Measurements from ENCODE around the gene PRM2. TPM values are rescaled to one million over a fixed set of nuclear protein-coding genes. Genes with fewer than 3 reads are reported as not detected.

PRM2 gene
- total and polyA plus RNA-seq, 2 donors (not counting 1 experiment from before 2014, with no cell fraction given) = not detected

GRCh38 chr16:11274964-11275363, 1.3 kb downstream of the PRM2 start:
- Histone ChIP-seq H2AFZ (ENCODE audit: low read length) (no peak overlapping the region), H3K27ac (ENCODE audit: insufficient read depth, low read length) (no peak overlapping the region), H3K79me2 (ENCODE audit: control insufficient read depth, insufficient read depth, low read length) (no peaks in the 10 kb centered on the region), H3K4me1 (ENCODE audit: control insufficient read depth, extremely low read depth, insufficient read depth, low read length) (no peaks in the 10 kb centered on the region), H3K9ac (ENCODE audit: insufficient read depth, low read length) (no peak overlapping the region), H3K4me2 (ENCODE audit: extremely low read depth, insufficient read depth, low read length) (no peak overlapping the region), H3K36me3 (ENCODE audit: control insufficient read depth, insufficient read depth, low read length) (no peaks in the 10 kb centered on the region), H4K20me1 (ENCODE audit: control insufficient read depth, extremely low read depth, insufficient read depth, low read length) (no peaks in the 10 kb centered on the region), H3K27me3 (ENCODE audit: control insufficient read depth, insufficient read depth, low read length) (peaks cover 14% of the 10 kb centered on the region), H3K9me3 (ENCODE audit: control insufficient read depth, insufficient read depth, low read depth, low read length) (no peaks in the 10 kb centered on the region), H3K4me3 (replicated peaks in 1 of 4; ENCODE audit: control extremely low read depth in 1 of 4, insufficient read depth in 1 of 4, low read depth in 3 of 4, low read length in 4 of 4) (no peak overlapping the region)
- no peak for DNase-seq (ENCODE audit: low read depth in 2 of 2)
- TF ChIP-seq, protein P1, sequence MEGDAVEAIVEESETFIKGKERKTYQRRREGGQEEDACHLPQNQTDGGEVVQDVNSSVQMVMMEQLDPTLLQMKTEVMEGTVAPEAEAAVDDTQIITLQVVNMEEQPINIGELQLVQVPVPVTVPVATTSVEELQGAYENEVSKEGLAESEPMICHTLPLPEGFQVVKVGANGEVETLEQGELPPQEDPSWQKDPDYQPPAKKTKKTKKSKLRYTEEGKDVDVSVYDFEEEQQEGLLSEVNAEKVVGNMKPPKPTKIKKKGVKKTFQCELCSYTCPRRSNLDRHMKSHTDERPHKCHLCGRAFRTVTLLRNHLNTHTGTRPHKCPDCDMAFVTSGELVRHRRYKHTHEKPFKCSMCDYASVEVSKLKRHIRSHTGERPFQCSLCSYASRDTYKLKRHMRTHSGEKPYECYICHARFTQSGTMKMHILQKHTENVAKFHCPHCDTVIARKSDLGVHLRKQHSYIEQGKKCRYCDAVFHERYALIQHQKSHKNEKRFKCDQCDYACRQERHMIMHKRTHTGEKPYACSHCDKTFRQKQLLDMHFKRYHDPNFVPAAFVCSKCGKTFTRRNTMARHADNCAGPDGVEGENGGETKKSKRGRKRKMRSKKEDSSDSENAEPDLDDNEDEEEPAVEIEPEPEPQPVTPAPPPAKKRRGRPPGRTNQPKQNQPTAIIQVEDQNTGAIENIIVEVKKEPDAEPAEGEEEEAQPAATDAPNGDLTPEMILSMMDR (conservative IDR thresholded peaks at IDR 0.05 in 1 of 2, IDR thresholded peaks at IDR 0.05 in 1 of 2; ENCODE audit: low read depth in 1 of 2, low read length in 2 of 2) = no peak
- TF ChIP-seq EZH2 (IDR thresholded peaks at IDR 0.05; ENCODE audit: low read length, missing control alignments) = no peak

GRCh38 chr16:11273721-11274324, 2.5 kb downstream of the PRM2 start:
- no peak overlapping the region for H3K4me2 ChIP-seq (ENCODE audit: extremely low read depth, insufficient read depth, low read length)
- no peaks in the 10 kb centered on the region for H3K79me2 ChIP-seq (ENCODE audit: control insufficient read depth, insufficient read depth, low read length)
- no peak overlapping the region for H3K9ac ChIP-seq (ENCODE audit: insufficient read depth, low read length)
- H3K36me3 ChIP-seq (ENCODE audit: control insufficient read depth, insufficient read depth, low read length) = no peaks in the 10 kb centered on the region
- H3K4me3 ChIP-seq (replicated peaks in 1 of 4; ENCODE audit: control extremely low read depth in 1 of 4, insufficient read depth in 1 of 4, low read depth in 3 of 4, low read length in 4 of 4) = no peak overlapping the region
- DNase-seq (ENCODE audit: low read depth in 2 of 2) = peak in 1 of 2 donors; percentile 55
- H2AFZ ChIP-seq (ENCODE audit: low read length) = no peak overlapping the region
- no peak overlapping the region for H3K27ac ChIP-seq (ENCODE audit: insufficient read depth, low read length)
- H3K4me1 ChIP-seq (ENCODE audit: control insufficient read depth, extremely low read depth, insufficient read depth, low read length) = no peaks in the 10 kb centered on the region
- peaks cover 7% of the 10 kb centered on the region for H3K27me3 ChIP-seq (ENCODE audit: control insufficient read depth, insufficient read depth, low read length)
- no peaks in the 10 kb centered on the region for H4K20me1 ChIP-seq (ENCODE audit: control insufficient read depth, extremely low read depth, insufficient read depth, low read length)
- no peaks in the 10 kb centered on the region for H3K9me3 ChIP-seq (ENCODE audit: control insufficient read depth, insufficient read depth, low read depth, low read length)
- no peak for TF ChIP-seq EZH2 (IDR thresholded peaks at IDR 0.05; ENCODE audit: low read length, missing control alignments)
- TF ChIP-seq, protein P1 (conservative IDR thresholded peaks at IDR 0.05 in 1 of 2, IDR thresholded peaks at IDR 0.05 in 1 of 2; ENCODE audit: low read depth in 1 of 2, low read length in 2 of 2) = no peak

DNA sequence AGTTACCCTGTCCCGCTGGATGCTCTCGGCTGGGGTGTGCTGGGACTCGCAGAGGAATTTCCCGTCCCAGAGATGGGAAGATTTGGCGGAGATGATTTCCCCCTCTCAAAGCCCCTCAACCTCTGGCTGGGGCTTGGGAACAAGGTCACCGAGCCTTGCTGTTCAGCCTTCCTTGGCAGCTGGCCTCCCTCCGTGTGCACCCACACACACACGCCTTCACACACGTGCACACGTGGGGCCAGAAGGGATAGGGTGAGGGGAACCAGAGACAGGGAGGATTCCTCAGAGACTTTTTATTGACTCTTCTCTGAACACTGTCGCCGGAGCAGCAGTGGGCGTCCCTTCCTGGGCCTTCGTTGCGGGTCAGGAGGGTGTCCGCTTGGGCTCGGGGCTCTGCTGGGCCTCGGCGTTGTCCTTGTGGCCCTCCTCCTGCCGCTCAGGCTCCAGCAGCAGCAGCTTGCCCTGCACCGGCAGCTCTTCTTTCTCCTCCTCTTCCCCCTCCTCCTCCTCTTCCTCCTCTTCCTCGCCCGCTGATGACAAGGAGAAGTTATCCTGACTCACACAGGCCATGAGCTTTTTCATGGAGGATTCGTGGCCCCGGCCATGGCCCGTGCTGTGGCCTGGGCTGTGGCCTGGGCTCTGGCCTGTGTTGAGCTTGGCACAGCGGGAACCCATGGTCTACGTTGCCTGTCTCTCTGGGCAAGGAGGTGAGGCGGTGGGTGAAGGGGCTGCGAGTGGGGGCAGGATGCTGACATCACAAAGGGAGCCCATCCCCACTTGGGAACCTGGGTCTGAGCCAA, 3.2 kb downstream of the PRM2 start, which contains the start of gene PRM3:
Gene PRM3, minus strand, starts transcription at position 709 of the 800 bp plus-strand sequence. Its CDS starts 34 bp downstream, at position 675.
- H3K9ac ChIP-seq (ENCODE audit: insufficient read depth, low read length) = no peak within 1 kb of the TSS
- H3K27me3 ChIP-seq (ENCODE audit: control insufficient read depth, insufficient read depth, low read length) = peaks cover 7% of the 10 kb centered on the region
- no peak within 1 kb of the TSS for H3K27ac ChIP-seq (ENCODE audit: insufficient read depth, low read length)
- H2AFZ ChIP-seq (ENCODE audit: low read length) = no peak within 1 kb of the TSS
- TF ChIP-seq EZH2 (IDR thresholded peaks at IDR 0.05; ENCODE audit: low read length, missing control alignments) = no peak
- TF ChIP-seq, protein P1 (conservative IDR thresholded peaks at IDR 0.05 in 1 of 2, IDR thresholded peaks at IDR 0.05 in 1 of 2; ENCODE audit: low read depth in 1 of 2, low read length in 2 of 2) = no peak
- DNase-seq (ENCODE audit: low read depth in 2 of 2) = no peak
- no peak within 1 kb of the TSS for H3K4me3 ChIP-seq (replicated peaks in 1 of 4; ENCODE audit: control extremely low read depth in 1 of 4, insufficient read depth in 1 of 4, low read depth in 3 of 4, low read length in 4 of 4)
- no peaks in the 10 kb centered on the region for H3K79me2 ChIP-seq (ENCODE audit: control insufficient read depth, insufficient read depth, low read length)
- no peak within 1 kb of the TSS for H3K4me2 ChIP-seq (ENCODE audit: extremely low read depth, insufficient read depth, low read length)
- H3K36me3 ChIP-seq (ENCODE audit: control insufficient read depth, insufficient read depth, low read length) = no peaks in the 10 kb centered on the region
- no peaks in the 10 kb centered on the region for H3K9me3 ChIP-seq (ENCODE audit: control insufficient read depth, insufficient read depth, low read depth, low read length)
- no peaks in the 10 kb centered on the region for H4K20me1 ChIP-seq (ENCODE audit: control insufficient read depth, extremely low read depth, insufficient read depth, low read length)
- no peaks in the 10 kb centered on the region for H3K4me1 ChIP-seq (ENCODE audit: control insufficient read depth, extremely low read depth, insufficient read depth, low read length)

Measured in fibroblast of lung (primary cell).